GM19452 (cell line): ENCODE results near the gene KCNQ1OT1.

ENCODE experiments used
- ATAC-seq: cut with Tn5 transposase; IDR thresholded peaks from one replicate; pipeline ENCODE4 v1.9.1; 2021; ENCODE audit not compliant: unreplicated experiment

KCNQ1OT1 gene

GRCh38 chr11:2574043-2574552, 125.7 kb downstream of the KCNQ1OT1 start:
- ATAC-seq: no peak

- ATAC-seq: no peak
Measured at GRCh38 chr11:2573240-2574042, 126.4 kb downstream of the KCNQ1OT1 start.

- ATAC-seq: no peak
Measured at GRCh38 chr11:2572491-2573239, 127.1 kb downstream of the KCNQ1OT1 start.

GRCh38 chr11:2571598-2572281, 128.1 kb downstream of the KCNQ1OT1 start:
- ATAC-seq: no peak

- no peak for ATAC-seq
Measured at GRCh38 chr11:2570841-2571597, 128.8 kb downstream of the KCNQ1OT1 start.

- no peak for ATAC-seq
Measured at GRCh38 chr11:2570211-2570811, 129.5 kb downstream of the KCNQ1OT1 start.

GRCh38 chr11:2569731-2570210, 130.0 kb downstream of the KCNQ1OT1 start:
- no peak for ATAC-seq

- no peak for ATAC-seq
Measured at GRCh38 chr11:2569321-2569721, 130.5 kb downstream of the KCNQ1OT1 start.

- ATAC-seq: no peak
Measured at GRCh38 chr11:2567026-2567671, 132.6 kb downstream of the KCNQ1OT1 start.

- ATAC-seq: no peak
Measured at GRCh38 chr11:2566223-2567025, 133.4 kb downstream of the KCNQ1OT1 start.

- no peak for ATAC-seq
Measured at GRCh38 chr11:2565447-2566222, 134.2 kb downstream of the KCNQ1OT1 start.

- ATAC-seq: no peak
Measured at GRCh38 chr11:2564588-2565425, 135.0 kb downstream of the KCNQ1OT1 start.

- ATAC-seq: no peak
Measured at GRCh38 chr11:2564008-2564530, 135.7 kb downstream of the KCNQ1OT1 start.

GRCh38 chr11:2563213-2564007, 136.4 kb downstream of the KCNQ1OT1 start:
- no peak for ATAC-seq

GRCh38 chr11:2562890-2563212, 136.9 kb downstream of the KCNQ1OT1 start:
- no peak for ATAC-seq
